ENCODE measurements around the gene JAKMIP2.
A peak's percentile ranks its signal among the peaks of the same experiment; 100 is the strongest.

JAKMIP2 gene

GRCh38 chr5:147560718-147561331 lies 221.7 kb downstream of the JAKMIP2 start:
- TF ChIP-seq CTCF (IDR thresholded peaks at IDR 0.05) = no peak
- Histone ChIP-seq H3K9ac (no peak overlapping the region), H3K4me2 (ENCODE audit: low read length) (no peak overlapping the region), H3K79me2 (no peaks in the 10 kb centered on the region), H3K27me3 (ENCODE audit: control insufficient read depth, insufficient read depth, low read length) (no peaks in the 10 kb centered on the region), H3K36me3 (ENCODE audit: control insufficient read depth, insufficient read depth, low read length) (no peaks in the 10 kb centered on the region), H3K4me3 (ENCODE audit: low read depth, low read length) (no peak overlapping the region), H2AFZ (no peak overlapping the region), H3K9me3 (ENCODE audit: control insufficient read depth, low read length) (no peaks in the 10 kb centered on the region), H3K27ac (no peak overlapping the region), H3K4me1 (no peaks in the 10 kb centered on the region)

GRCh38 chr5:147559749-147560148 lies 222.8 kb downstream of the JAKMIP2 start:
- H3K79me2 ChIP-seq = no peaks in the 10 kb centered on the region
- no peaks in the 10 kb centered on the region for H3K9me3 ChIP-seq (ENCODE audit: control insufficient read depth, low read length)
- H3K27me3 ChIP-seq (ENCODE audit: control insufficient read depth, insufficient read depth, low read length) = no peaks in the 10 kb centered on the region
- no peaks in the 10 kb centered on the region for H3K36me3 ChIP-seq (ENCODE audit: control insufficient read depth, insufficient read depth, low read length)
- no peak overlapping the region for H2AFZ ChIP-seq
- H3K9ac ChIP-seq = no peak overlapping the region
- H3K4me1 ChIP-seq = no peaks in the 10 kb centered on the region
- H3K4me3 ChIP-seq (ENCODE audit: low read depth, low read length) = no peak overlapping the region
- no peak for TF ChIP-seq CTCF (IDR thresholded peaks at IDR 0.05)
- H3K27ac ChIP-seq = no peak overlapping the region
- H3K4me2 ChIP-seq (ENCODE audit: low read length) = no peak overlapping the region

DNA sequence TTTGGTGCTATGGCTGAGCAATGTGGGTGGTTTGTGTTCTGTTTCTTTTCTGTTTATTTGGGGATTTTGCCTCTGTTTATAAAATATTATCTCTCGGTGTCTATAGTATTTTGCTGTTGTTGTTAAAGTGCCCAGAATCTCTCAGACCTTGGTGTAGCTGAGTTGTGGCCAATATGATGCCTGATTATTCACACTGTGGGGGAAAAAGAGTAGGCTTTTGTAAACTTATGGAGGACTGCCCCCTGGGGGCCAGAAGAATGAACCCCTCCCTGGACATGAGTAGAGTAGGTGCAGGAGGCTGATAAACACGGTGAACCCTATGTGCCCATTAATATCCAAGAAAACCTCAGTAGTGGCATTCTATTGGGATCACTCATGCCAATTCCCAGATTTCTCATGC lies 223.7 kb downstream of the JAKMIP2 start:
- H3K4me2 ChIP-seq (ENCODE audit: low read length) = no peak overlapping the region
- no peak overlapping the region for H3K27ac ChIP-seq
- no peaks in the 10 kb centered on the region for H3K27me3 ChIP-seq (ENCODE audit: control insufficient read depth, insufficient read depth, low read length)
- TF ChIP-seq CTCF (IDR thresholded peaks at IDR 0.05) = peak; percentile 26
- H3K9ac ChIP-seq = no peak overlapping the region
- no peaks in the 10 kb centered on the region for H3K4me1 ChIP-seq
- no peak overlapping the region for H2AFZ ChIP-seq
- H3K4me3 ChIP-seq (ENCODE audit: low read depth, low read length) = no peak overlapping the region
- no peaks in the 10 kb centered on the region for H3K9me3 ChIP-seq (ENCODE audit: control insufficient read depth, low read length)
- H3K36me3 ChIP-seq (ENCODE audit: control insufficient read depth, insufficient read depth, low read length) = no peaks in the 10 kb centered on the region
- H3K79me2 ChIP-seq = no peaks in the 10 kb centered on the region

GRCh38 chr5:147557876-147558745 lies 224.4 kb downstream of the JAKMIP2 start:
- no peak overlapping the region for H3K9ac ChIP-seq
- H3K4me2 ChIP-seq (ENCODE audit: low read length) = no peak overlapping the region
- no peaks in the 10 kb centered on the region for H3K79me2 ChIP-seq
- no peak overlapping the region for H3K27ac ChIP-seq
- no peak overlapping the region for H2AFZ ChIP-seq
- no peaks in the 10 kb centered on the region for H3K27me3 ChIP-seq (ENCODE audit: control insufficient read depth, insufficient read depth, low read length)
- no peak overlapping the region for H3K4me3 ChIP-seq (ENCODE audit: low read depth, low read length)
- no peaks in the 10 kb centered on the region for H3K9me3 ChIP-seq (ENCODE audit: control insufficient read depth, low read length)
- TF ChIP-seq CTCF (IDR thresholded peaks at IDR 0.05) = no peak
- H3K36me3 ChIP-seq (ENCODE audit: control insufficient read depth, insufficient read depth, low read length) = no peaks in the 10 kb centered on the region
- no peaks in the 10 kb centered on the region for H3K4me1 ChIP-seq
